CD4-positive, alpha-beta T cell treated with Interleukin-4 for 4 hours (primary cell): ENCODE data around the gene EPRS1.
"Not testable (repeated sequence)": the region's sequence is repeated elsewhere in the genome, so short reads cannot be mapped to it uniquely, and the experiment has no call there.

ENCODE experiments used
- DNase-seq: peaks from one replicate; pipeline ENCODE4 v3.0.0-alpha.2; 2020

EPRS1 gene

GRCh38 chr1:220046052-220046930 lies at the start of gene EPRS1:
Gene EPRS1, minus strand, starts transcription at chr1:220046505. Its CDS starts 117 bp downstream, at chr1:220046388.
- DNase-seq, result peak; percentile 98

DNA sequence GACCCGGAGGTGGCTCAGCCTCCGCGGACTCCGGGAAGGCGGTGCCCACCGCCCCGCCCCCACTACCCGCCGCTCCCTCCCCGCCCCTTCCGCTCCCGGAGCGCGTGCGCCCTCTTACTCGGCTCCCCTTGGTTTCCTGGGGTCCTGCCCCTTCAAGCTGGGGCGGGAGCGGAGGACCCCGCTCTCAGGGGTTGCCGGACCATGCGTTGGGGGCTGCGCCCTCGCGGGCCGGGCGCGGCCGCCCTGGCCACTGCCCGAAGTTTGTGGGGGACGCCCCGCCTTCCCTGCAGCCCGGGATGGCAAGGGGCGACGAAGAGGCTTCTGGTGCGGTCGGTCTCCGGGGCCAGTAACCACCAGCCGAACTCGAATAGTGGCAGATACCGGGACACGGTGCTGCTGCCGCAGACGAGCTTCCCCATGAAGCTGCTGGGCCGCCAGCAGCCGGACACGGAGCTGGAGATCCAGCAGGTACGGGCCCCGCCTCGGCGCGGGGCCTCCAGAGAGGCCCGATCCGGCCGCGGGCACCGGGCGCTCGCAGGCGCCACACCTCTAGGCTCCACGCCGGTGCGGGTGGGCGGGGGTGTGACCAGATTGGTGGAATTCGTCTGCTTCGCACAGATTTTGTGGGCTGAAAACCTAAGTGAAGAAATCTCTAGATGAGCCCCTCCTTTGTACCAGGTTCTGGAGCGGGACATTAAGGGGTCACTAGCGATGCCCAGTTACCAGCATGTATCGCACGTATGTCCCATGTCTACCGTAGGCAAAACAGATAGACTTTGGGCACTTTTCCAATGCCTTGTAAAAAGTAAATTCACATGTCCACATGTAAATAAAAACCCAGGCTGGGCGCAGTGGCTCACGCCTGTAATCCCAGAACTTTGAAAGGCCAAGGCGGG lies 48.0 kb upstream of the EPRS1 start, which contains the start of gene IARS2:
TSS of gene IARS2 (plus strand) at position 117 of the 896 bp plus-strand sequence. CDS start at position 202, 85 bp downstream.
- peak; percentile 91 for DNase-seq

- no peak for DNase-seq
Observed at GRCh38 chr1:220093361-220094015, 47.2 kb upstream of the EPRS1 start.

DNA sequence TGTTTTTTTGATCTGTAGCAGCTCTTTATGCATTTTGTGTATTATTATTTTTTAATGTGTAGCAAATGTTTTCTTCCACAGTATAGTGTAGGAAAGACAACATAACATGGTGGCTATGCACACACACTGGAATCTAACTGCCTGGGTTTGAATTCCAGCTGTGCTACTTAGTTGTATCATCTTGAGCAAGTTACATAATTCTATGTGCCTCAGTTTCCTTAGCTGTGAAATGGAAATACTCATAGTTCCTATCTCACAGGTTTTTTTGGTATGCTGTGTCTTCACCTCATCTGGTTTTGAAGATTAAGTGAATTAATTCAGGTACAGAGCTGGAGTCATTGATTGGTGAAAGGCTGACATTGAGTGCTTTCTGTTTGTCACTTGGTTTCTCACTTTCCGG lies 46.4 kb upstream of the EPRS1 start:
- DNase-seq, result no peak

- peak; percentile 99 for DNase-seq
Observed at GRCh38 chr1:220089650-220090556, 43.6 kb upstream of the EPRS1 start, which contains the start of gene BPNT1. Gene BPNT1, minus strand, starts transcription at chr1:220089788. Its CDS starts 9,942 bp downstream, at chr1:220079846.

DNA sequence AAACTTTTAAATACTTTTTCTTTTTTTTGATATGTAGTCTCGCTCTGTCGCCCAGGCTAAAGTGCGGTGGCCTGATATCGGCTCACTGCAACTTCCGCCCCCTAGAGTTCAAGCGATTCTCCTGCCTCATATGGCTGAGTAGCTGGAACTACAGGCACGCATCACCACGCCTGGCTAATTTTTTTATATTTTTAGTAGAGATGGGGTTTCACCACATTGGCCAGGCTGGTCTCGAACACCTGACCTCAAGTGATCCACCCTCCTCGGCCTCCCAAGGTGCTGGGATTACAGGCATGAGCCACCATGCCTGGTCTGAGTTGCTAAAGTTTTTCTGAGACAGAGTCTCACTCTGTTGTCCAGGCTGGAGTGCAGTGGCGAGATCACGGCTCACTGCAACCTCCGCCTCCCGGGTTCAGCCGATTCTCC lies 40.0 kb upstream of the EPRS1 start:
- DNase-seq, result not testable (repeated sequence)

DNA sequence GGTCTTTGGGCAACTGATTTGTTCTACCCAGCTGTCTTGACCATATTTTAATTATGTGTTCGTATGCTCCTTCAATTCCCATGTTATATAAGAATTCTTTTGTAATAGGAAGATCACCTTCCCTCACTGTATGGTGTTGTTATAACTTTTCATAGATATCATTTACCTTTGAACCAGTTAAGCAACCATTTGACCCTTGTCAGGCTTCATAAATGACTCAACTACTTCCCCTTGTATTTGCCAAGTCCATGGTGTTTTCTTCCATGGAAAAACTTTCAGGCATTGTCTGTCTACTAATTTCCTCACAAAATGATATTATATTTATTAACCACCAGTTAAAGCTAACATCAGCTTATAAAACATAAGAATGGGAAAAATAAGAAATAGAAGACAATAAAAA lies 38.2 kb upstream of the EPRS1 start:
- no peak for DNase-seq

DNA sequence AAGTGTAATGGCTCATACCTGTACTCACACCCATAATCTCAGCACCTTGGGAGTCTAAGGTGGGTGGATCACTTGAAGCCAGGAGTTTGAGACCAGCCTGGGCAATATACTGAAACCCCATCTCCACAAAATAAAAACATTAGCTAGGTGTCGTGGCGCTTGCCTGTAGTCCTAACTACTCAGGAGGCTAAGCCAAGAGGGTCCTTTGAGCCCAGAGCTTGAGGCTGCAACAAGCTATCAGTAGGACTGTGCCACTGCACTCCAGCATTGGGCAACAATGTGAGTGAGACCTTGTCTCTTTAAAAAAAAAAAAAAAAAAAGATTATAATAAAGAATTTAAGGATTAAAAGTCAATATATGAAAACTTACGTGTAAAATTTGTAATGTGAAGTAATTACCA lies 31.6 kb upstream of the EPRS1 start:
- no peak for DNase-seq

DNA sequence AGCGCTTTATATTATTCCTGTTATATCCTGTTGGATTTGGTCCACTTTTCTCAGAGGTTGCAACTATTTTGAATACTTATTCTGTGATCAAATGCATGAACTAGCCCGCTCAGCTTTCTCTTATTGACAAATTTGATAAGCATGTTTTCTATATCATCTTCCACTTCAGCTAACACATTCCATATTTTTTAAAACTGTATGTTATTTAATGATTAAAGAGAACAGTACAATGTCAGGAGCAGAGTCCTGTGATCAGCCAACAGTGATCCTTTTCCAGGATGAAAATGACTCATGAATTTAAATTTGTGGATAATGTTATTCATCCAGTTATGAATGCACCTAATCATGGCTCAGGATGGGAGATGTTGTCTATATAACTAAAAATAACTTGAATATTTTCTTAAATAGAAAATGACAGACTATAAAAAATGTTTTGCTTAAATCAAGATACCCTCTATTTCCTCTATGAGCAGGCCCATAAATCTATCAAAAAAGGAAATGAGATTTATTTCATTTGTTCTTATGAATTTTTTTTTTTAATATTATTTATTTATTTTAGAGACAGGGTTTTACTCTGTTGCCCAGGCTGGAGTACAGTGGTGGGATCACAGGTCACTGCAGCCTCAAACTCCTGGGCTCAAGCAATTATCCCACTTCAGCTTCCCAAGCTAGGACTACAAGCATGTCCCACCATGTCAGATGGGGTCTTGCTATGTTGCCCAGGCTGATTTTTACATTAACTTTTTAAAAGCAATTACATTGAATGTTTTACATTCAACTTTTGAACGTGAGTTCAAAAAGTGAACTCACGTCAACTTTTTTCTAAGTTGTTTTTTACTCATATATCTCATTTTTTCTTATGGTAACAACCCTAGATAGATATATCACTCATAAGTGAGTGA lies 30.8 kb upstream of the EPRS1 start:
- no peak for DNase-seq

GRCh38 chr1:220067269-220068204 lies 21.2 kb upstream of the EPRS1 start:
- DNase-seq, result no peak

GRCh38 chr1:220062629-220063028 lies 16.3 kb upstream of the EPRS1 start:
- no peak for DNase-seq

GRCh38 chr1:220060876-220061275 lies 14.6 kb upstream of the EPRS1 start:
- no peak for DNase-seq

GRCh38 chr1:220056374-220056773 lies 10.1 kb upstream of the EPRS1 start:
- peak; percentile 35 for DNase-seq

DNA sequence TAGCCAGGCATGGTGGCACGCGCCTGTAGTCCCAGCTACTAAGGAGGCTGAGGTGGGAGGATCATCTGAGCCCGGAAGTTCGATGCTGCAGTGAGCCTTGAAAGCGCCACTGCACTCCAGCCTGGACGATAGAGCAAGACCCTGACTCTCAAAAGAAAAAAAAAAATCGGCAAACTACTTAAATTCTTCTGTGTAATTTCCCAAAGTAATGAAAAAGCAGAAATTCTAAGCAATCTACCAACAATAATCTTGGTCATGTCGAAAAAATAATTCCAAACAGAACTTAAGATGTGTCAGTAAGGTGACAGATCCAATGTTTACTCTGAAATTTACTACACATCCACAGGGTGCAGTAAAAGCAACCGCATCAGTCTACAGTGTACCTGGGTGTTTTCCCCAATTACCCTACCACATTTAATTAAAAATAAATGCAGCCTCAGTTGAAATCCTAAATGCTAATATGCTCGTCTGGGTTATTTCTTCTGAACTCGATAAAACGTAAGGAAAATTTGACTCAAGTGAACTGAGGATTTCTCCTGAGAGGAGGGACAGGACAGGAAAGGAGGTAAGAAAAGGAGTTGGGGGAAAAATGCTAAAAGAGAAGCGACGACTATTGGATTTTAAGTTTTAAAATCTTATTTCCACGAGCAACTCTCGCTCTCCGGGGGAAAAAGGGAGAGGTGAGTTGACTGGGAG lies 801 bp downstream of the EPRS1 start:
- peak; percentile 29 for DNase-seq

GRCh38 chr1:220044678-220045355 lies 1.5 kb downstream of the EPRS1 start:
- DNase-seq, result no peak

GRCh38 chr1:220043646-220044045 lies 2.7 kb downstream of the EPRS1 start:
- no peak for DNase-seq

DNA sequence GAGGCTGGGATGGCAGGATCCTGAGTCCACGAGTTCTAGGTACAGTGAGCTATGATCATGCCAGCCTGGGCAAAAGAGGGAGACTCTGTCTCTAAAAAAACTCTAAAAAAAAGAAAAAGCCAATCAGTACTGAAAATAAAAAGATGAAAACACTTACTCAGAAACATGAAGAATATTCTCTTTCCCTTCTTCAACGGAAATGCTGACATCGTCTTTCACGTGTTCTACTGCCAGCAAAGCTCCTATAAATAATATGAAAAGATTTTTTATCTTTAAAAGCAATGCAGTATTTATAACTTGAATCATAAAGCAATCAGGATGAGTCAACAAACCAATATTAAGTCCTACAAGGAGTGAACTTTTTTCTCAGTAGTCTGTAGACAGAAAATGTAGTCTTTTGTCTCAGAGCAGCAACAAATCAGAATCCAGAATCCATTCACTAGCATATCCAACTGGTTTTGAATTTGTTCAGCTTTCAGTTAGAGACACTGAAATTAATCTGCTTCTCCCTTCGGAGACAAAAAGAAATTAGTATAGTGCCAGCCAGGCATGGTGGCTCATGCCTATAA lies 6.2 kb downstream of the EPRS1 start:
- DNase-seq, result no peak

DNA sequence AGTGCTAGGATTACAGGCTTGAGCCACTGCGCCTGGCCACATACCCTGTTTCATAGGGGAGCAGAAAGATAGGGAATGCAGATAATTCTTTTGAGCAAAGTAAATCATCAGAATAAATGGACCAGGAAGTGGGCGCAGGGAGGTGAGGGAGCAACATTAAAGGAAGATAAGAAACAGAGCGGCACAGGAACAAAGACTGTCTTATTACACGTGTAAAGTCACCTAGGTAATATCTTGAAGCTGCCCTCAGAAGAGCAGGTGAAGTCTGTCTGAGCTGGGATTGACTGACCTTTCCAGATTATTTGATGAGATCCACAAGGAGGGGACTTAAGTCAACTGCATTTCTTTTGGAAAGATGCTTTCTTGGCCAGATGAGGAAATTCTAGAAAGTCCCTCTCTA lies 7.7 kb downstream of the EPRS1 start:
- DNase-seq, result no peak
